Endometrium (tissue), 2 donors: ENCODE results near the gene SVOPL.

Source experiments
- FAIRE-seq: peaks from 2 replicates; lab custom pipeline; 2012; peaks lifted over from hg19 to GRCh38; lab: Jason Lieb, UNC
- donor health status: control.
- donor health status: control.

SVOPL gene

DNA sequence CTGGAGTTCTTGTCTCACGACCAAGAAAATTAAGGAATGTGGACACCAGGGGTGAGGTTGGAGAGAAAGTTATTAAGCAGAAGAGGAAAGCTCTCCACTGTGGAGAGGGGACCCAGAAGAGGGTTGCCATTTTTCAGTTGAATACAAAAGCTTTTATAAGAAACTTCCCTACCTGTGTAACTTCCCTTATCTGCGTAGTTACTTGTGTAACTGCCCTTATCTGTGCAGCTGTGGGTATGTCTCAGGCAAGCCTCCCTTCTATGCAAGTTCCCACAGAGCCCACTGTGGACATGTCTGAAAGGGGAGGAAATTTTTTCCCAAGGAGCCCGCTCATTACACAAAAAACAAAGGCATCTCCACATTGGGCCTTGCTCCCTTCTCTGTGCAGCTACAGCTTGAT is 94.9 kb downstream of the SVOPL start:
- FAIRE-seq, result no peak

DNA sequence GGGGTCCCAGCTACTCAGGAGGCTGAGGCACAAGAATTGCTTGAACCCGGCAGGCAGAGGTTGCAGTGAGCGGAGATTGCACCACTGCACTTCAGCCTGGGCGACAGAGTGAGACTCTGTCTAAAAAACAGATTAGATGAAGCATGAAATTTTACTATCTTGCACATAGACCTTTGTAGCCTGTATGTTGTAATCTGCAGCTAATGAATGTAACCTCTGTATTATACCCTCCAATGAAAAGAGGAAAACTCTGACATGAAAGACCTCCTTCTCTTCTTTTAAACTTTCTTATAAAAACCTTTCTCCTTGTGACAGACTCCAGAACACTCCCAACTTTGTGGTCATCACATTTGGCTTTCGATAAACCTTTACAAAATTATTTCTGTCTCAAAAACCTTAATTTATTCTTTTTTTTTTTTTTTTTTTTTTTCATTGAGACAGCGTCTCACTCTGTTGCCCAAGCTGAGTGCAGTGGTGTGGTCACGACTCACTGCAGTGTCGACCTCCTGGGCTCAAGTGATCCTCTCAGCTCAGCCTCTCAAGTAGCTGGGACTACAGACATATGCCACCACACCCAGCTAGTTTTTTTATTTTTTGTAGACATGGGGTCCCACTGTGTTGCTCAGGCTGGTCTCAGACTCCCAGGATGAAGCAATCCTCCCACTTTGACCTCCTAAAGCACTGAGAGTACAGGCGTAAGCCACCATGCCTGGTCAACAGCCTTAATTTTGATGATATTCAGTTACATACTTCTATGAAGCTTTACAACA is 97.4 kb downstream of the SVOPL start:
- FAIRE-seq, result no peak

DNA sequence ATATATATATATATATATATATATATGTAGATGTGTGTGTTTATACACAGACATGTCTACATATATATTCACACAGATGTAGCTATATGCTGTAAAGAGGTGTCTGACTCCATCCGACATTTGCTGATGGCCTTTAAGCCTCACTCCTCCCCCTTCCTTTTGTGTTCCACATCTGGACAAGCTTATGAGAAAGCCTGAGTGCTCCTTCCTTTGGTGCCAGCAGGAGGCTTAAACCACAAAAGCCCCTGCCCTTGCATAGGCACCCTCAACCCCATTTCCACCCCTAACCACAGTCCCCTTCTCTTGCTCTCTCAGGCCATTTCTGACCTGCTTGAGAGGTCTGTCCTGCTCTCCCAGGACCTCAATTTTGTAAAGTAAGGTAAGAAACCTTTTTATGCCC is 98.7 kb downstream of the SVOPL start:
- FAIRE-seq, result no peak

DNA sequence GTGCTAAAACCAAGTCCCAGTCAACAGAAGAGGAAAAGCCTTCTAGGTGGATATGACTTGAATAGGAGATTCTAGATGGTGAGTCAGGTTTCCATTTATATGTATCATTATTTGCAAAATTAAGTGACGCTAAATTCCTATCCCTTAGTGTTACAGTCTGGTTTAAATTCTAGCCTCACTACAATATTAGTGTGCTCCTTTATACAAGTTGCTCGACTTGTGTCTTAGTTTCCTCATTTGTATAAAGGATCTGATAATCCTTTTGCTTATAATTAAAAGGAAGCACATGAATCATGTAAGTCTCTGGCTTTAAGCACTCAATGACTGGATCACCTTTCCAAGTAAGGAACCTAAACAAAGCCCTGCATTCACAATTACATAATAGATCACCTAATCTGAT is 105.7 kb downstream of the SVOPL start:
- no peak for FAIRE-seq

DNA sequence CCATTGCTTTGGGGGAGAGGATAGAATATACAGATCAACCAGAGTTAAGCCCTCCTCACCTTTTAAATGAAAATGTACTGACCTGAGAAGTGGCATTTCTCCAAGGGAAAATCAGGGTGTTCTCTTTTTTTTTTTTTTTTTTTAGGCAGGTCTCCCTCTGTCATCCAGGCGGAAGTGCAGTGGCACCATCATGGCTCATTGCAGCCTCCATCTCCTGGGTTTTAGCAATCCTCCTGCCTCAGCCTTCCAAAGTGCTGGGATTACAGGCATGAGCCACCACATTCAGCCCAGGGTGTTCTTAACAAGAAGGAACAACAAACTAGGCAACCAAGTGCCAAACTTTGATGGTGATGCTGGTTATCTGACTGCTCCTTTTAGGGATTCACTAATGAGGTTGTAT is 111.0 kb downstream of the SVOPL start:
- no peak for FAIRE-seq

DNA sequence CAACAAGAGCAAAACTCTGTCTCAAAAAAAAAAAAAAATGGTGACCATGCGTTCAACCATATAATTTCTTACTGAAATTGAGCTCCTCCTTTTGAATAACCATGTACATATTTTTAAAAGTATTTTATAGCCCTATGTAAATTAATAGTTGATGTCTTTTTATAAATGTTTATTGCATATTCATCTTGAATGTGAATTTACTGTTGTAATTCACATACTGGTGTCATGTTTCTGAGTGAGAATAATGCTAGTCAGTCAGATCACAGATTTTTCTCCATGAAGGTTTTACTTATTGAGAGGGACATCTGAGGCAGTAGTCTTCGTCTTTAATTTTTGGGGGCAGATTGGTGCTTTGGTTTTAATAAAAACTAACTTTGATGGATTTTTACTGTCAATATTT is 112.2 kb downstream of the SVOPL start:
- no peak for FAIRE-seq

DNA sequence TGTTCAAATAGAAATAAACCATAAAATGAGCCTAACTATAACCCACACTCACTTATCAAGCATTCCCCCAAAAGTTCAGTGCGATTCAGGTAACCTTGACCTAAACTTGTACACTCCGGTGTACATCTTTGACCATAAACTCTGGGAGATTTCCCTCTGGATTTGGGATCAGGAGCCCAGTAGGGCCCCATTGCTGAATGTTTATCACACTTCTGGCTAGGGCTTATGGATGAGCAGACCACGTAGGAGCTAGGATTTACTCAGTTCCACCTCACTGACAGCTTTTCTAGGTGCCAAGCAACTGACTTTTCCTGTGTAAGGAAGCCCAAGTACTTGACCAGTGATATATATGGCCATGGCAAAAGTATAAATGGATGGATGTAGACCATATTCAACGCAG is 113.7 kb downstream of the SVOPL start:
- no peak for FAIRE-seq

DNA sequence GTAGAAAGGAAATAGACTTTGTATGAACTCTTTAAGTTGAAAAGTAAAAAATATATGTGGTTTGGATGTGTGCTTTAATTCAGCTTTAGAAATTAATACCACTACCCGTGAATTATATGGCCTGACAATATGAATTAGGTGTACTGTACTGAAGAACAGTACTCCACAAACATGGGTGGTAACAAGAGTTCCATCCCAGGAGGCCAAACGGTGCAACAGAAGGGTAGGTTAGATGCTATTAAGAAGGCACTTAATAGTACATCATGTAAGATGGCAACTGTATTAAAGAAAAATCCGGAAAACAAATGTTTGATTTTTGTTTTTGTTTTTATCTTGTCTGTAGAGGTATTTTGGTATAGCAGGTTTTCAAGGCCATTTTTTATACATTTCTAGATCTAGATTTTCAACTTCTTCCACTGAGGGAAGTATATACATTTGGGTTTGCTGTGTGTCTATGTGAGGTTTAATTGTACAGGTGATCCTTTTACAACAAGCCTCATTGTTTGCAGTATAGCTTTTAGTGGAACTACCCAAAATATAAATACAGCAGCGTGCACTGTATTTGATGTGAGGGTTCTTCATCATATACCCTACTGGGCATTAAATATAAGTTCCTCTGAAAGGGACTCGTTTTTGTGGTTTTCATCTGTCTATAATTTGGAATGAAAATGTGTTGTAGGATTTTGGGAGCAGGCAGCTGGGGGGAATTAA is 115.7 kb downstream of the SVOPL start:
- FAIRE-seq, result no peak

DNA sequence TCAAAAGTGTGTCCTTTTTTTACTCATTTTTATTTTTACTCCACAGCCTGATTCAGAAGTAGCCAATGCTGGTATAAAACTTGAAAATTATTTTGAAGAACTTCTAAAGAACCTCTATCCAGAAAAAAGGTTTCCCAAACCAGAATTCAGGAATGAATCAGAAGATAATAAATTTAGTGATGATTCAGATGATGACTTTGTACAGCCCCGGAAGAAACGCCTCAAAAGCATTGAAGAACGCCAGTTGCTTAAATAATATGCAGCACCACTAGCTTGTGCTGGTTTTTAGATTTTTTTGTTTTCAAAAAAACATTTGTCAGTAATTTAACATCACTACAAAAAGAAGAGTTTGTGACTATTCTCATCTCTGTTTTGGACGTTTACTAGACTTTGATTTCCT is 116.5 kb downstream of the SVOPL start:
- FAIRE-seq, result no peak

DNA sequence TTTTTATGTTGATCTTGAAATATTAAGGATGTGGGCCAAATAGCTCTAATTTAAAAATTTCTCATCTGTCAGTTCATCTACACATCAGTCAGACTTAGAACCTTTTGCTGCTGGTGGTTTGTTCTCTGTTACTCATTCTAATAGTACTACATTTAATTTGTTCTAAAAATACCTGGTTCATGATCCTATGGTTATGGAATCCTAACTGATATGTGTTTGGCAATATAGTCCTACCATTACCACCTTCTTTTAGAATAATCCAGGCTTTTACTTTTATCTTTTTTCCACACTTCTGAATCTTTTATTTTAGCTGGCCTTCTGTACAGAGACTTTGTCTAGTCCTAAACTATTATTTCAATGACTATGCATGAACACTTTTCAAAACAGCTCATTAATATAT is 116.9 kb downstream of the SVOPL start:
- FAIRE-seq, result no peak

DNA sequence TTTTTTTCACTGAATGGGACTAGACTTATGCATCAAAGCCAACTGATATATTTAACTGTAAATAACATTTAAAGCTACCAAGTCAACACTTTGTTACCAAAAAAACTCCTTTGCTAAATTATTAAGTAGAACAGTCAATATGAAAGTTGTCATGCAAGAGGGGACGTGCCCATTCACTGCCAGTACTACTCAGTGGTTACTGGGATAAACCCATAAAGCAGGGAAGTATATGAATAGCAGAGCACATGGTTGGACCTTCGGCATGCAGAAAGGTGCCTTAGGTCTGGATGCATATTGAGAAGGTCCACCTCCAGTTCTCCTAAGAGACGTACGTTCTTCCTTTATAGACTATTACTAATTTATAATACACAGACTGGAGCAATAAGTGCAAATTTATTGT is 120.1 kb downstream of the SVOPL start:
- no peak for FAIRE-seq

DNA sequence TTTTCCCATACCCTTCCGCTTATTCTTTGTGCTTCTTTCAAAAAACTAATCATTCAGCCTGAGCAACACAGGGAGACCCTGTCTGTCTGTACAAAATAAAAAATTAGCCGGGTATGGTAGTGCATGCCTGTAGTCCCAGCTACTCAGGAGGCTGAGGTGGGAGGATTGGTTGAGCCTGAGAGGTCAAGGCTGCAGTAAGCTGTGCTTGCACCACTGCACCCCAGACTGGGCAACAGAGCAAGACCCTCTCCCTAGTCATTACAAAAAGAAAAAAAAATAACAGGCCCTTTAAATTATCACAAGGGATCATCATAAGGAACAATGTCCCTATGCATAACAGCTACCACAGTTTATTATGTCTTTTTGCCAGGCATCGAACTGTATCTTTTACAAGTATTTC is 121.5 kb downstream of the SVOPL start:
- FAIRE-seq, result no peak

DNA sequence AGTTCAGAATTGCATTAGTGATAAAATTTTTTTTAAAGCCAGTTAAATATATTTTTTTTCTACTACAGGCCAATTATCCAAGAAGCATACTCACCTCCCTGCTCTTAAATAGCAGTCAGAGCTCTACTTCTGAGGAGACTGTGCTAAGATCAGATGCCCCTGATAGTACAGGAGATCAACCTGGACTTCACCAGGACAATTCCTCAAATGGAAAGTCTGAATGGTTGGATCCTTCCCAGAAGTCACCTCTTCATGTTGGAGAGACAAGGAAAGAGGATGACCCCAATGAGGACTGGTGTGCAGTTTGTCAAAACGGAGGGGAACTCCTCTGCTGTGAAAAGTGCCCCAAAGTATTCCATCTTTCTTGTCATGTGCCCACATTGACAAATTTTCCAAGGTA is 122.0 kb downstream of the SVOPL start:
- no peak for FAIRE-seq

DNA sequence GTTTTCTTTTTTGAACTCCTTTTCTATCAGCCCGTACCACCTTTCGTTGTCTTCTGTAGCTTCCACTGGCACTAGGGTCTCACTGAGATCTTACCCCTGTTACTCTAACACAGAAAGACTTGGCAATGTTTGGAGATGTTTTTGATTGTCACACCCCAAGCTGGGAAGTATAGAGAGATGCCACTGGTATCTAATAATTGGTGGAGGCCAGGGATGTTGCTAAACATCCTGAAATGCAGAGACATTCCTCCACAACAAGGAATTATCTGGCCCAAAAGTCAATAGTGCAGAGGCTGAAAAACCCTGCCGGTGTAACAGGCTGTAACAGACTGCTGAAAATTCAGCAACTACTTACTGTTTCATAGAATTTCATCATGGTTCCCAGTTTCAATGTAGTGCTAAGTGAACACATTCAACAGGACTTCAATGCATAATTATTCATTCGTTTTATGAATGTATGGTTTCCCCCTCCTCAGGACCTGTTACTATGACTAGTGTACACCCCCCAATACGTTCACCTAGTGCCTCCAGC is 125.2 kb downstream of the SVOPL start:
- FAIRE-seq, result no peak

DNA sequence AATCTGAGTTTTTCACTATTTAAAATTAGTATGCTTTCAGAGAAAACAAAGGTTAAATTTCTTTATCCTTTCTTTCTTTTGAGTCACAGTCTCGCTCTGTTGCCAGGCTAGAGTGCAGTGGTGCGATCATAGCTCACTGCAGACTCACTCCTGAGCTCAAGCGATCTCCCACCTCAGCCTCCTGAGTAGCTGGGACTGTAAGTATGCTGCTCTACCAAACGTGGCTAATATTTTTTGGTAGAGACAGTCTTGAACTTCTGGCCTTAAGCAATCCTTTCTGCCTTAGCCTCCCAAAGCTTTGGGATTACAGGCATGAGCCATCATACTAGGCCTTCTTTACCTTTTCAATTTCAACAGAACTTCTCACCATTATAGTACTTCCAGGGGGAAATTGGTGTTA is 127.4 kb downstream of the SVOPL start:
- no peak for FAIRE-seq

DNA sequence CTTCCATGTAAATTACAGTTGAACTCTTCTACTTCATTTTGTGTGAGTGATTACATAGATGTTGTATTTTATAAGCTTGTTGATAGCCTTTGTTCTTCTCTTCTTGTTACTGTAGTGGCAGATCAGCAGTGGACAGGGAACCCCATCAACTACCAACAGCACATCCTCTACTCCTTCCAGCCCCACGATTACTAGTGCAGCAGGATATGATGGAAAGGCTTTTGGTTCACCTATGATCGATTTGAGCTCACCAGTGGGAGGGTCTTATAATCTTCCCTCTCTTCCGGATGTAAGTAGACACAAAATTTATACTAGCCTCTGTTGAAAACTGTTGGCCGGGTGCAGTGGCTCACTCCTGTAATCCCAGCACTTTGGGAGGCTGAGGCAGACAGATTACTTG is 130.4 kb downstream of the SVOPL start:
- FAIRE-seq, result no peak

DNA sequence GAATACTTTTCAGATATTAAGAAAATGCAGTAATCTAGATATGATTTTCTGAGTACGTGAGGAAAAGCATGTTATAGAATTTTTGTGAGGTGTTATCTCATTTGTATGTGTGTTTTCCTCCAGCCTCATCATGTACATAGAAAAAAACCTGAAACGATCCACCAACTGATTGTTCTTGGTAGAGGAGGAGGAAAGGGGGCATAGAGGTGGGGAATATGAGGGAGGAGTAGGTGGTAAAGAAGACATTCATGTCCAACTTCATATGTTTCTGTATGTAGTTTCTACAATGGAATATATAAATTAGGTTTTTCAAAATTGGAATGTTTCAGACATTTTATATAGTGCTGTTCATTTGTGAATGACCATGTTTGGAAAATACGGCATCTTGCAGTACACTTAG is 131.7 kb downstream of the SVOPL start:
- no peak for FAIRE-seq

DNA sequence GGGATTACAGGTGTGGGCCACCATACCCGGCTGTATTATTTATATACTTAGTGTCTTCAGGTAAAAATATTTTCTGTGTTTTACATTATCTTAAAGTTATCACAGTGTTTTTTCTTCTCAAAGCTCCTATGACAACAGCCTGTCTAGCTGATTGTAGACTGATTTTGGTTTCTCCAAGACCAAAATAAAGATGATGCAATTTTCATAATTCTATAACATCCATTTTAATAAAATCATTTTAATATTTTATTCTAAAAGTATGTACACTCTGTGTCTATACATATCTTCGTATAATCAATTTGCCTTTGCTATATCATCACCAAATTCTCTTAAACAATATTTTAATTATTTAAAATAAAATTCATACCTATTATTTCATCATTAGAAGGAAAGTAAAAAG is 132.5 kb downstream of the SVOPL start:
- peak; percentile 8 for FAIRE-seq

DNA sequence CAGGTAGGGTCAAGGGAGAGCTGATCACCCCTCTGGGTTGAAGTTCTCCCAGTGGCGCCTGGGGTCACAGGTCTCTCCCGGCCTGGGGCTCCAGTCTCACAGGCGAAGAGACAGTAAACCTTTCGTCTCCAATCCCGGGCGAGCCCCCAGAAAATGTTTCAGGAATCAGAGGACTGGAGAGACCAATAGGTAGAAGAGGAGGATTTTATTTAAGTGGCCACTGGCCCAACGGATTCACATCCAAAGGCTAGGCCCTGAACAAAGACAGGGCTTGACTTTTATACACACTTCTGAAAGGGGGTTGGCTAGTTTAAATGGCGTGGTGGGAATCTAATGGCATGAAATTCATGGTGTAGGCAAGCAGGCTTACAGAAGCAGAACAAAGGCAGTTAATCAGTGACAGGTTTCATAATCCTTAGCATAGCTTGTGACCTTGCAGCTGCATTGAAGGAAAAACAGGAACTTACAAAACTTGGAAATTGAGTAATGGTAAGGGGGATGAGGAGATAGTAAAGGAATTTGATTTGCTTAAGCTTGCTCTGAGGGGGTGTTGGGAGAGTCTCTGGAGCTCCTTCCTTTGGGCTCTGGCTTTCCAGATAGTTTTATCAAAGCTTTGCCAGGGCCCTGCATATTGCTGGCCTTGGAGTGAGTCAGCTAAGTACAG is 135.6 kb downstream of the SVOPL start:
- FAIRE-seq, result no peak

DNA sequence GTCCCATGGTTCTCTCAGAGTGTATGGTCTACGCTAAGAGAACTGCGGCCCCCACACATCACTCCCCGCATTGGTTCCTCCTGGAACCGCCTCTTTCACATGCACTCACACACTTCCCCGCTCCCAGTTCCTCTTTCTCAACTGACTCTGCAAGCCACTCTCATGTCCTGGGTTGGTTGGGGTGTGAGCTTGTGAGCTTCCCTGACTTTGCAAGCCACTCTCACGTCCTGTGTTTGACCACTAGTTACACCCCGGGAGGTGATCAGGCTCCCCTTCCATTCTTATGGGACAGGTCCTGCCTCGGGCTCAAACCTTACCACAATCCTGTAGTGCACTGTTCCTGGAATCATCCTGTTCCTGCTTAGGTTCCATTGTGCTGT is 136.1 kb downstream of the SVOPL start:
- no peak for FAIRE-seq

DNA sequence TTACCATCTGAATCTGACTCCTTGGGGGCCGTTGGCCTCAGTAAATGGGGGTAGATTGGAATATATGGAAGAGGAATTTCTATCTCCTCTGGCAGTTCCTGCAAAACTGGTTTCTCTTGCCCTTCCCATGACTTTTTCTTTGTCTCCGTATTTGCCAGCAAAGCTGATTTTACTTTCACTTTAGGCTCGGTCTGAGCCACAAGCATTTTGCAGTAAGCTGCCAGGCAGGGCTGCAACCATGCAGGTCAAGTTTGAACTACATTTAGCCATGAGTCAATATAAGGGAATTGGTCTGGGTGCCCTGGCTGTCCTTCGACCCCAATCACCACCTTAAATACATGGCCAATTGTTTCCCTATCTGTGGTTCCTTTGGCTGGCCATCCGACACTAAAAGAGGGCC is 136.8 kb downstream of the SVOPL start:
- FAIRE-seq, result no peak

DNA sequence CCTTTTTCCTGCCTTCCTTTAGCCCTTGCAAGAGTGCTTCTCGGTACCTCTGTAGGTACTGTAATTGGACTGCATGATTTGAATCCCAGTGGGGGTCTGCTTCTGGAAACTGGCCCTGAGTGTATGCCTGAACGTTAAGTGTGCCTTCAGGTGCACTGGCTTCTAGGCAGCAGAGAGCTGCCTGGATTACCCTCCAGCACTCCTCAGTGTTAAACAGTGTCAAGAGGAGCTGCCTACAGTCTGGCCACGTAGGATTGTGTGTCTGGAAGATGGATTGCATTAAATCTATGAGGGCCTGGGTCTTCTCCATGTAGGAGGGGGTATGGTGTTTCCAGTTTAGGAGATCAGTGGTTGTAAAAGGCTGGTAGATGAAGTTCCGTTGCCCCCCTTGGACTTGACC is 137.4 kb downstream of the SVOPL start:
- FAIRE-seq, result no peak

DNA sequence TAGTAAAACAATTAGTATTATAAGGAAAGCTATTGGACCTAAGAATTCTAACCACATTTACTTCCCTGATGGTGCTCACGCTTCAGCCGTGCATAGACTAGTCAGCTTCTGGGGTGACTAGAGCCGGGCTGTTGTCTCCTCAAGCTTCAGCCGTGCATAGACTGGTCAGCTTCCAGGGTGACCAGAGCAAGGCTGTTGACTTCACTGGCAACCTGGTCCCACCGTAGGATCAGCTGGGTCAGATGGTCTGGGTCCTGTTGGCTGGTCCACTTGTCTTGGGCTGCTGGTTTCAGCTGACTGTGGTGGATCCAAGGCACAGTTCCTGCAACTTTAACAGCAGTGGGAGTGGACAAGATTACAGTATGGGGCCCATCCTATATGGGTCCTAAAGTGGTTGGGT is 141.7 kb downstream of the SVOPL start:
- FAIRE-seq, result no peak
